ENCODE data around the gene SLC16A5.

The SLC16A5 gene

GRCh38 chr17:75102385-75102821 is 14.6 kb downstream of the SLC16A5 start:
- Histone ChIP-seq H3K4ac (ENCODE audit: low read length) (no peak overlapping the region), H3K4me3 (ENCODE audit: low read length in 2 of 2) (no peak overlapping the region), H4K8ac (ENCODE audit: low read depth, low read length) (no peak overlapping the region), H3K23ac (ENCODE audit: low read depth, low read length, poor library complexity) (no peak overlapping the region), H2BK5ac (ENCODE audit: low read length) (no peak overlapping the region), H2BK120ac (ENCODE audit: low read depth, low read length) (no peak overlapping the region), H3K9ac (ENCODE audit: low read depth, low read length, poor library complexity) (no peak overlapping the region), H2AK5ac (ENCODE audit: low read depth, low read length) (no peak overlapping the region), H3K79me1 (ENCODE audit: low read depth, low read length) (no peaks in the 10 kb centered on the region), H3K4me2 (ENCODE audit: insufficient read depth, low read length, poor library complexity, severe bottlenecking) (no peak overlapping the region), H3K4me1 (ENCODE audit: control insufficient read depth in 2 of 2, insufficient read depth in 1 of 2, low read depth in 1 of 2, low read length in 2 of 2) (peaks cover 0 to 3% of the 10 kb centered on the region in 2 donors), H3K27me3 (ENCODE audit: control insufficient read depth in 3 of 3, insufficient read depth in 3 of 3, low read depth in 1 of 3, low read length in 3 of 3) (peaks cover 0 to 8% (median 0%) of the 10 kb centered on the region in 3 experiments), H4K91ac (ENCODE audit: low read depth, low read length, poor library complexity) (no peak overlapping the region), H2BK12ac (ENCODE audit: low read length) (no peak overlapping the region), H3K27ac (replicated peaks; ENCODE audit: low read length) (no peak overlapping the region), H2BK15ac (ENCODE audit: low read length) (no peak overlapping the region), H3K36me3 (replicated peaks in 1 of 2; ENCODE audit: control insufficient read depth in 2 of 2, insufficient read depth in 2 of 2, low read length in 2 of 2) (peaks cover 0 to 1% of the 10 kb centered on the region in 2 donors), H2AFZ (ENCODE audit: low read length) (no peak overlapping the region), H3K9me3 (replicated peaks in 1 of 2; ENCODE audit: control insufficient read depth in 2 of 2, insufficient read depth in 1 of 2, low read depth in 1 of 2, low read length in 2 of 2) (no peaks in the 10 kb centered on the region), H3K18ac (ENCODE audit: low read length) (no peak overlapping the region), H3K14ac (ENCODE audit: low read length) (no peak overlapping the region)
- DNase-seq (ENCODE audit: low spot score), result no peak
- WGBS, 2 donors (ENCODE audit: extremely low coverage in 2 of 2, insufficient read length in 2 of 2, insufficient replicate concordance in 1 of 2), result no CpG with 5 or more reads among the region's 12 CpGs

- WGBS, 2 donors (ENCODE audit: extremely low coverage in 2 of 2, insufficient read length in 2 of 2, insufficient replicate concordance in 1 of 2), result no CpG with 5 or more reads among the region's 14 CpGs
- H3K4me2 ChIP-seq (ENCODE audit: insufficient read depth, low read length, poor library complexity, severe bottlenecking), result no peak overlapping the region
- no peak overlapping the region for H3K9ac ChIP-seq (ENCODE audit: low read depth, low read length, poor library complexity)
- no peak overlapping the region for H3K18ac ChIP-seq (ENCODE audit: low read length)
- H4K91ac ChIP-seq (ENCODE audit: low read depth, low read length, poor library complexity), result no peak overlapping the region
- no peak overlapping the region for H2AFZ ChIP-seq (ENCODE audit: low read length)
- no peak for DNase-seq (ENCODE audit: low spot score)
- no peak overlapping the region for H3K27ac ChIP-seq (replicated peaks; ENCODE audit: low read length)
- no peaks in the 10 kb centered on the region for H3K79me1 ChIP-seq (ENCODE audit: low read depth, low read length)
- H3K4me1 ChIP-seq (ENCODE audit: control insufficient read depth in 2 of 2, insufficient read depth in 1 of 2, low read depth in 1 of 2, low read length in 2 of 2), result peaks cover under 1 to 1% of the 10 kb centered on the region in 2 donors
- H3K9me3 ChIP-seq (replicated peaks in 1 of 2; ENCODE audit: control insufficient read depth in 2 of 2, insufficient read depth in 1 of 2, low read depth in 1 of 2, low read length in 2 of 2), result no peaks in the 10 kb centered on the region
- no peak overlapping the region for H2BK5ac ChIP-seq (ENCODE audit: low read length)
- H2BK15ac ChIP-seq (ENCODE audit: low read length), result no peak overlapping the region
- H3K27me3 ChIP-seq (ENCODE audit: control insufficient read depth in 3 of 3, insufficient read depth in 3 of 3, low read depth in 1 of 3, low read length in 3 of 3), result peaks cover 0 to 12% (median 1%) of the 10 kb centered on the region in 3 experiments
- no peak overlapping the region for H2AK5ac ChIP-seq (ENCODE audit: low read depth, low read length)
- H2BK120ac ChIP-seq (ENCODE audit: low read depth, low read length), result no peak overlapping the region
- H3K23ac ChIP-seq (ENCODE audit: low read depth, low read length, poor library complexity), result no peak overlapping the region
- H3K36me3 ChIP-seq (replicated peaks in 1 of 2; ENCODE audit: control insufficient read depth in 2 of 2, insufficient read depth in 2 of 2, low read length in 2 of 2), result peaks cover 0 to 1% of the 10 kb centered on the region in 2 donors
- no peak overlapping the region for H3K4ac ChIP-seq (ENCODE audit: low read length)
- no peak overlapping the region for H2BK12ac ChIP-seq (ENCODE audit: low read length)
- no peak overlapping the region for H3K4me3 ChIP-seq (ENCODE audit: low read length in 2 of 2)
- no peak overlapping the region for H3K14ac ChIP-seq (ENCODE audit: low read length)
- H4K8ac ChIP-seq (ENCODE audit: low read depth, low read length), result no peak overlapping the region
These were observed 16.1 kb downstream of the SLC16A5 start for GRCh38 chr17:75103601-75104554.

GRCh38 chr17:75105126-75106080 is 17.6 kb downstream of the SLC16A5 start:
- no peak for DNase-seq (ENCODE audit: low spot score)
- H3K27ac ChIP-seq (replicated peaks; ENCODE audit: low read length), result no peak overlapping the region
- H3K4ac ChIP-seq (ENCODE audit: low read length), result no peak overlapping the region
- H3K79me1 ChIP-seq (ENCODE audit: low read depth, low read length), result no peaks in the 10 kb centered on the region
- peak overlapping the region; percentile 28 for H3K18ac ChIP-seq (ENCODE audit: low read length)
- no peak overlapping the region for H3K14ac ChIP-seq (ENCODE audit: low read length)
- peaks cover 0 to 1% of the 10 kb centered on the region in 2 donors for H3K36me3 ChIP-seq (replicated peaks in 1 of 2; ENCODE audit: control insufficient read depth in 2 of 2, insufficient read depth in 2 of 2, low read length in 2 of 2)
- H4K91ac ChIP-seq (ENCODE audit: low read depth, low read length, poor library complexity), result no peak overlapping the region
- no peak overlapping the region for H2BK5ac ChIP-seq (ENCODE audit: low read length)
- H3K4me2 ChIP-seq (ENCODE audit: insufficient read depth, low read length, poor library complexity, severe bottlenecking), result no peak overlapping the region
- H3K9ac ChIP-seq (ENCODE audit: low read depth, low read length, poor library complexity), result no peak overlapping the region
- no CpG with 5 or more reads among the region's 20 CpGs for WGBS, 2 donors (ENCODE audit: extremely low coverage in 2 of 2, insufficient read length in 2 of 2, insufficient replicate concordance in 1 of 2)
- no peaks in the 10 kb centered on the region for H3K9me3 ChIP-seq (replicated peaks in 1 of 2; ENCODE audit: control insufficient read depth in 2 of 2, insufficient read depth in 1 of 2, low read depth in 1 of 2, low read length in 2 of 2)
- no peak overlapping the region for H2BK15ac ChIP-seq (ENCODE audit: low read length)
- H3K4me1 ChIP-seq (ENCODE audit: control insufficient read depth in 2 of 2, insufficient read depth in 1 of 2, low read depth in 1 of 2, low read length in 2 of 2), result peaks cover 0 to 5% of the 10 kb centered on the region in 2 donors
- H2AFZ ChIP-seq (ENCODE audit: low read length), result no peak overlapping the region
- H2AK5ac ChIP-seq (ENCODE audit: low read depth, low read length), result peak overlapping the region; percentile 61
- peak overlapping the region; percentile 43 for H3K23ac ChIP-seq (ENCODE audit: low read depth, low read length, poor library complexity)
- H4K8ac ChIP-seq (ENCODE audit: low read depth, low read length), result no peak overlapping the region
- H3K27me3 ChIP-seq (ENCODE audit: control insufficient read depth in 3 of 3, insufficient read depth in 3 of 3, low read depth in 1 of 3, low read length in 3 of 3), result peaks cover 0 to 14% (median 7%) of the 10 kb centered on the region in 3 experiments
- no peak overlapping the region for H2BK120ac ChIP-seq (ENCODE audit: low read depth, low read length)
- no peak overlapping the region for H3K4me3 ChIP-seq (ENCODE audit: low read length in 2 of 2)
- no peak overlapping the region for H2BK12ac ChIP-seq (ENCODE audit: low read length)

Data from neuronal stem cell (in vitro differentiated cells).